GM10266 (cell line): ENCODE results near the gene SEC16B.

Source experiments
- DNase-seq: peaks from one replicate; pipeline ENCODE4 v3.0.0; 2012; ENCODE audit errors: extremely low spot score
- TF ChIP-seq, protein P1 (sequence below): IDR thresholded peaks from 2 replicates; pipeline ENCODE4 v1.5.1; 2012; ENCODE audit warnings: mild to moderate bottlenecking, low read depth; ENCODE audit not compliant: control insufficient read depth, insufficient read depth; ENCODE audit errors: missing control alignments

SEC16B gene

DNA sequence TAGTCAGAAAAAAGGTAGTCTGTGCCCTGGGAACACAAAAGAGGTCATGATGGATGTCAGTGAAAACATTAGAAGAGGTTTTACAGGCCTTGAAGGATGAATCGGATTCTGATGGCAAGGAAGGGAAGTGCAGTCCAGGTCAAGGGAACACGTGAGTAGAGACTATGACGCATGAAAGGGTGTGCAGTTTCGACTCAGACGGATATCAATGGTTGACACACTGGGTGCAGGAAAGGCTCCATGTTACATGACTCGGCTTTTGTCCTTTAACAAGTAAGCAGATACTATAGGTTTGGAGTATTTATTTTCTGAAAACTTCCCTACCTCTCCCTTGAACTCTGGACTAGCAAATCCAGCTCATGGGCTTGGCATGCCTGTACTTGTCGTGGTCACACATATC lies 55.3 kb downstream of the SEC16B start:
- TF ChIP-seq, protein P1, sequence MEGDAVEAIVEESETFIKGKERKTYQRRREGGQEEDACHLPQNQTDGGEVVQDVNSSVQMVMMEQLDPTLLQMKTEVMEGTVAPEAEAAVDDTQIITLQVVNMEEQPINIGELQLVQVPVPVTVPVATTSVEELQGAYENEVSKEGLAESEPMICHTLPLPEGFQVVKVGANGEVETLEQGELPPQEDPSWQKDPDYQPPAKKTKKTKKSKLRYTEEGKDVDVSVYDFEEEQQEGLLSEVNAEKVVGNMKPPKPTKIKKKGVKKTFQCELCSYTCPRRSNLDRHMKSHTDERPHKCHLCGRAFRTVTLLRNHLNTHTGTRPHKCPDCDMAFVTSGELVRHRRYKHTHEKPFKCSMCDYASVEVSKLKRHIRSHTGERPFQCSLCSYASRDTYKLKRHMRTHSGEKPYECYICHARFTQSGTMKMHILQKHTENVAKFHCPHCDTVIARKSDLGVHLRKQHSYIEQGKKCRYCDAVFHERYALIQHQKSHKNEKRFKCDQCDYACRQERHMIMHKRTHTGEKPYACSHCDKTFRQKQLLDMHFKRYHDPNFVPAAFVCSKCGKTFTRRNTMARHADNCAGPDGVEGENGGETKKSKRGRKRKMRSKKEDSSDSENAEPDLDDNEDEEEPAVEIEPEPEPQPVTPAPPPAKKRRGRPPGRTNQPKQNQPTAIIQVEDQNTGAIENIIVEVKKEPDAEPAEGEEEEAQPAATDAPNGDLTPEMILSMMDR: no peak
- DNase-seq: no peak

DNA sequence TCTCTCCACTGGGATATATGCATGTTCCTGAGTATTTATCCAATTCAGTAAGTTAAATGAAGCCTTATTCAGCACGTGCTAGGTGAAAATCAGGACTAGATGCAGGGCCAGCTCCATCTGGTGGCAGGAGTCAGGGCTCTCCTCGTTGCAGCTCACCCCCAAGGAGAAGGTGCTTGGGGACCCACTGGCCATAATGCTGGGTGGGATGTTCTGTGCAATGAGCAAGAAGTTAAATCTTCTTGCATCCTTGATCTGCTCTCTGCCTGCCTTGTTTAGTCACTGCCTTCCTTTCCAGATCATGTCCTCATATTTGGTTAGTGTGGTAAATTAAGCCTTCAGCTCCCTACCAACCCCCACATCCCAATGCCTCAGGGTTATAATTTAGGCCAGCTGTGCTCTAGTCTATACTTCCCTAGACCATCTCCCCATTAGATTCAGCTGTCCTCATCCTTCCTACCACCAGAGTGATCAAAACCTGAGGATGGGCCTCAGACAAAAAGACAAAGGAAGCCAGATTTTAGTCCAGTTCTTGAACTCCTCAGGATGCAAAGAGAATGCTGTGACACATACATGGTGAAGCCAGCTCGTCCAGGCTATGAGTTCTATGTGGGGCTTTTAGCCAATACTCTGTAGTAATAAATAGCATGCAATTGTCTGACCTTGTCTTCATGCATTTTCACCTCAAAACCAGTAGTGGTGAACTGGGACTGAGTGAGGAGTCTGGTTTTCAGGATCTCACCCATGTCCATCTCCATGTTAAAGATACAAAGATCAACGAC lies 55.9 kb downstream of the SEC16B start:
- TF ChIP-seq, protein P1: peak; percentile 26
- DNase-seq: no peak

DNA sequence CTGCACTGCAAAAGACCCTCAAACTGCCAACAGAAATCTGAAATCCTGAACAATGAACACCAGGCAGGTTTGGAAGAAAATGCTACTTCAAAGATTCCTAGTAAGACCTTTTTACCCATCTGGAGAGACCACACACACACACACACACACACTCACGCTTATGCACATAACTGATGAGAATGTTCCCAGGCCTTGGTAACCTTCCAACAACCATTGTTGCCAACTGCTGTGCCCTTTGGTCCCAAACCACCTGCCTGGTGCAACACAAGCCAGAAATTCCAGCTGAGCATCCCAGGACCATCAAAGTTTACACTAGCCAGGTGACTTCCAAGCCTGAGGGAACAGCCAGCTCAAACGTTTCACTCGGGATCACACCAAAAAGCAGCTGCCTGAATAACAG lies 56.9 kb downstream of the SEC16B start:
- DNase-seq: no peak
- TF ChIP-seq, protein P1: no peak

DNA sequence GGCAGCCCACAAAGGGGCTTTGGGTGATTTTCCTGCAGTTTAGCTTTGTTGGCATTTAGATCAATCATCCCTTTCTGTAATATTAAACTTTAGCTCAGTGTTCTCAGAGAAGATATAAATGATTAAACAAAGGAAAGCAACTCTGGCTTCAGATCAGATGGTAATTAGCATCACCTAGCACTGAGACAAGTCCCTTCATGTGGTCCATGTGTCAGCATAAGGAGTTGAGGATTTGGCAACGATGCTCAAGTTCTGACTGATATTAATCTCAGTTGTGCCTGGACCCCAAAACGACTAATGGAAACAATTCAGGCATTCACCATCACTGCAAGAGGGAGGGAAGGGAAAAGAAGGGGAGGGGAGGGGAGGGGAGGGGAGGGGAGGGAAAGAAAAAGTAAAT lies 60.4 kb downstream of the SEC16B start:
- TF ChIP-seq, protein P1: no peak
- DNase-seq: no peak

DNA sequence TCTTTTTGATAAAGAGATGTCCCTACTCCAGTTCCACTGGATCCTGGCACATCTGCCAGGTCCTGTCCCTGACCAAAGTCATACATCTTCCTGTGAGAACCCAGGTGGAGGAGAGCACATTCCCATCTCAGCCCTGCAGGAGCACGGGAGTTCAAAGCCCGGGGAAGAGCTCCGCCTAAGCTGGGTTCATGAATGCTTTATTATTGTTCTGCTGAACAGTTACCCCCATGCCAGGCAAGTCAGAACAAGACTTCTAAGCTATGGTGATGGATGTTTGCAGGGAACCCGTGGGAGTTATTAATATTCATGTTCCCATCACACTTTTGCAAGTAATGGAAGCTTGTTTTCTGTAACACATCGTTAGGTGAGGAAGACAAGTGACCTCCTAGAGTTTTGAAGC lies 62.9 kb downstream of the SEC16B start:
- no peak for DNase-seq
- TF ChIP-seq, protein P1: no peak

DNA sequence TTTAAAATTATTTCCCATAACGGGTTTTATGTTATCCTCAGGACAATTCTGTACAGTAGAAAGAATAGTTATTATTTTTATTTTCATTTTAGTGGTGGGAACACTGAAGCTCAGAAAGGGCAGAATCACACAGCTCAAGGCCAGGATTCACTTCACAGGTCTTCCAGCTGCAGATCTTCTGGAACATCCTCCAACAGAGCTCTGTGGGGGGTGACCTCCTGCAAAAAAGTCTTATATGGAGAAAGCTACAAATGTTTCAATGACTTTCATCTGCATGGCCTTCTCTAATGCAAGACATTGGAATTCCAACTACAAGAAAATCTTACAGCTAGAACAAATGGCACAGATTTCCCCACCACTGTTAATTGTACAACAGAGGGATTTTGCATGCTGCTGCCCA lies 64.2 kb downstream of the SEC16B start:
- no peak for DNase-seq

DNA sequence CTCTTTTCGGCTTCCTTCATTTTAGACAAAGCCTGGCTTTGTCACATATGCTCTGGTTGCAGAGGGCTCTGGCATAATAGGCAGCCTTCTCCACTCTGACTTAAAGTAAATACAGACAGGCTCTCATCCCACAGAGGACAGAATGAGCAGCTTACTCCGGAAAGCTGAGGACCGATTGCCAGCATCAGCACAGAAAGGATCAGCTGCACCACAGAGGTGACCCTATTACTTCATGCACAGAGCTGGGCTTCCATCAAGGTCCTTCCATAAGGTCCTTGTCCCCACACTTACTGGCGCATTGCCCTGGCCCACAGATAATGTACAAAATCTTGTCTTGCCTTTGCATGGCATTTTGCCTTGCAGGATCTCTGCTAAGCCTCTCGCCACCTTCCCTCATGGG lies 67.6 kb downstream of the SEC16B start:
- no peak for DNase-seq
- TF ChIP-seq, protein P1: no peak

More for the DNA sequence above, 64.2 kb downstream of the SEC16B start:
- TF ChIP-seq, protein P1: no peak
